ENCODE results near the gene C1orf74. TPM values are rescaled to one million over a fixed set of nuclear protein-coding genes. Genes with fewer than 3 reads are reported as not detected.

Gene C1orf74
- total RNA-seq, 4 donors from 2014 or later: 0.38 to 0.82 (median 0.54) TPM

DNA sequence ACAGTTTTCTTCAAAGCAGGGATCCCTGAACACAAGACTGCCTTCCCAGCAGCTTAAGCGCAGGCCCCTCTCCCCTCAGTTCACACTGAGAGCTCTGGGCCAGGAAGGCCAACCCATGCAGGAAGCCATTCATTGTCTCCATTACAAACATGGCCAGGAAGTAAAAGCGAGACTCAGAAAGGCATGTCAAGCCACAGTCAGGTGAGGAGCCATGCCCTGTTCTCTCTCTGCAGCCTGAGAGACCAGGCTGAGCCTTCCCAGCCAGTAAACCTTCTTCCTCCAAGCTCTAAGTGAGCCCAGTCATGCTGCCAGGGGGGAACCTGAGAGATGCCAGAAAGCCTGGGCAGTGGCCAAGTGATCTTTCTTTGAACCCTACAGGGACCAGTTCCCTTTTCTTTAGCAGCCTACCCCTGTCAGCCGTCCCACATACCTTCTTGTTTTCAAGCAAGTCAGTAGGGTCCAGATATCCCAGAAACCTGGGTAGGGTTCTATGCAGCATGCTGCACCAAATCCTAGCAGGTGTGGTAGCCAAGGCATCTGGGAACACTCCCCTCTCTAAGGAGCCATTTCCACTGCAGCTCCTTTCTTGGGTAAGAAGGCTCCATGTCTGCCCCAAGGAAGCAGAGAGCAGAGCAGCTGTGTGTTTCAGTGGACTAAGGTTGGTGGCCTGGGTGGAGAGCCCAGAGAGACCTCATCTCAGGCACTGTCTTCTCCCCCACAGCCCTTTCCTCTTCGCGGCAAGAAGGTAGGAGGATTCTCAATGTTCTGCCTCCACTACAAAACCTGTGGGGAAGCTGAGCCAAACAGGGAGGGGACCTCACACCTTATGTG is 27.5 kb downstream of the C1orf74 start:
- no peak overlapping the region for H3K4me3 ChIP-seq
- no peaks in the 10 kb centered on the region for H3K9me3 ChIP-seq
- peaks cover 0 to 12% of the 10 kb centered on the region in 2 donors for H3K4me1 ChIP-seq
- H3K36me3 ChIP-seq: no peaks in the 10 kb centered on the region
- intact Hi-C loops (cut with DNase I; ENCODE audit: low total_unique reads) (no loop called here), in situ Hi-C loops (cut with MboI; ENCODE audit: low sequenced_read_pairs in 4 of 4) (loop anchor here in 1 of 4 donors (5.0 kb wide), 1 partner anchor 180 kb away; no protein-coding TSS in a partner anchor)
- TF ChIP-seq POLR2A (IDR thresholded peaks at IDR 0.05): no peak
- TF ChIP-seq, protein P1, sequence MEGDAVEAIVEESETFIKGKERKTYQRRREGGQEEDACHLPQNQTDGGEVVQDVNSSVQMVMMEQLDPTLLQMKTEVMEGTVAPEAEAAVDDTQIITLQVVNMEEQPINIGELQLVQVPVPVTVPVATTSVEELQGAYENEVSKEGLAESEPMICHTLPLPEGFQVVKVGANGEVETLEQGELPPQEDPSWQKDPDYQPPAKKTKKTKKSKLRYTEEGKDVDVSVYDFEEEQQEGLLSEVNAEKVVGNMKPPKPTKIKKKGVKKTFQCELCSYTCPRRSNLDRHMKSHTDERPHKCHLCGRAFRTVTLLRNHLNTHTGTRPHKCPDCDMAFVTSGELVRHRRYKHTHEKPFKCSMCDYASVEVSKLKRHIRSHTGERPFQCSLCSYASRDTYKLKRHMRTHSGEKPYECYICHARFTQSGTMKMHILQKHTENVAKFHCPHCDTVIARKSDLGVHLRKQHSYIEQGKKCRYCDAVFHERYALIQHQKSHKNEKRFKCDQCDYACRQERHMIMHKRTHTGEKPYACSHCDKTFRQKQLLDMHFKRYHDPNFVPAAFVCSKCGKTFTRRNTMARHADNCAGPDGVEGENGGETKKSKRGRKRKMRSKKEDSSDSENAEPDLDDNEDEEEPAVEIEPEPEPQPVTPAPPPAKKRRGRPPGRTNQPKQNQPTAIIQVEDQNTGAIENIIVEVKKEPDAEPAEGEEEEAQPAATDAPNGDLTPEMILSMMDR (IDR thresholded peaks at IDR 0.05 in 4 of 5, conservative IDR thresholded peaks at IDR 0.05 in 1 of 5): no peak
- ATAC-seq: no peak
- H3K27me3 ChIP-seq: no peaks in the 10 kb centered on the region
- DNase-seq: no peak
- H3K27ac ChIP-seq: no peak overlapping the region

DNA sequence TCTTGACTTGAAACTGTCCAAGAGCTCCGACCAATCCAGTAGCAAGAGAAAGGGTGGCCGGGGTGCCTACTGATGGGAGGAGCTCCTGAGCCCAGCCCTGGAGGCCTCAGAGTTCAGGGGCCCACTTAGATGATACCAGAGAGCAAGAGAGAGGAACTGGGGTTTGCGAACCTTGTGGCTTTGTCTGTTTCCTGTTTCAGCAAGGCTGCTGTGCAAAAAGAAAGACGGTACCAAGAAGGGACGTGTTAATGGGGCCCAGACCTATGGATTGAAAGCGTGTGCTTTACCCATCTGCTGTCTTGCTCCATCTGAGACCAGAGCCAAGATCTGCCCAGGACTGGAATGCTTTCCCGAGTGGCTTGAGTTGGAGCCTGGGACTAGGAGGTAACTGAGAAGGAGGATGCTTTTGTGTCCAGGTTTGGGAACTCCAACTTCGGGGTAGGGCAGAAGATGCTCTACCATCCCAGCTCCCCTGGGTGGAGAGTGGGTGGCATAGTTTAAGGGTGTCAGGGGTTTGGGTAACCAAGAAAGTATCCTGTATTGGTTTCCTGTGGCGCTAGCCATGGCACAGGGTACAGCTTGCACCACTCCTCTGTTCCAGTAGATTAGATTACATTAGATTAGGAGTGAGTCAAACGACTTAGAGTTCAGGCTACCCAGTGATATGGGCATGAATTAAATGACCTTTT is 28.3 kb downstream of the C1orf74 start, which contains the start of gene TRAF3IP3:
Gene TRAF3IP3 (plus strand): TSS at position 128 of the 689 bp plus-strand sequence. CDS start 3,987 bp downstream, outside the sequence.
- no peaks in the 10 kb centered on the region for H3K27me3 ChIP-seq
- no peak within 1 kb of the TSS for H3K27ac ChIP-seq
- no peaks in the 10 kb centered on the region for H3K9me3 ChIP-seq

DNA sequence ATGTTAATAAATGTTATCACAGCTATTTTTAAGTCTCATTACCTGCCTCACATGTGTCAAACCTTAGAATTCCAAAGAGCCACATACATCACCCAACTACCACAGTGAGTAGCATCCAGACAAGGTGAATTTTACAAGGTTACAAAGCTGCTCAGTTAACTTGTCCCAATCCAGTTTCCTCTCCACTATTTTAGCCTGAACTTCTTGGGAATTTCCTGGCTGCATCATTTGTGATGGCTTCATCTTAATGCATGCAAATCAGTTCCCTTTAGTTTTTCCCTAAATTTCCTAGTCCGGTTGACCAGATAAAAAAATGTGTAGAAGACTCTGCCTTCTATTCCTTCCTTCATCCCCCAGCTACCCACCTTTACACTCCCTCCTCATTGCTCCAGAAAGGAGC is 29.1 kb downstream of the C1orf74 start:
- H3K27ac ChIP-seq: no peak overlapping the region

More for the DNA sequence above, 28.3 kb downstream of the C1orf74 start, which contains the start of gene TRAF3IP3:
- peaks cover 0 to 12% of the 10 kb centered on the region in 2 donors for H3K4me1 ChIP-seq
- in situ Hi-C loops (cut with MboI; ENCODE audit: low sequenced_read_pairs in 4 of 4): loop anchor here in 1 of 4 donors (5.0 kb wide), 1 partner anchor 179 kb away; no protein-coding TSS in a partner anchor
- intact Hi-C loops (cut with DNase I; ENCODE audit: low total_unique reads): no loop called here
- DNase-seq (peak in 1 of 2 donors; percentile 22), ATAC-seq (no peak)
- no peaks in the 10 kb centered on the region for H3K36me3 ChIP-seq
- TF ChIP-seq, protein P1 (IDR thresholded peaks at IDR 0.05 in 4 of 5, conservative IDR thresholded peaks at IDR 0.05 in 1 of 5): no peak
- no peak for TF ChIP-seq POLR2A (IDR thresholded peaks at IDR 0.05)
- no peak within 1 kb of the TSS for H3K4me3 ChIP-seq

GRCh38 chr1:209752890-209753289 is 31.5 kb downstream of the C1orf74 start:
- Histone ChIP-seq H3K9me3 (no peaks in the 10 kb centered on the region), H3K27me3 (no peaks in the 10 kb centered on the region), H3K4me1 (no peaks in the 10 kb centered on the region), H3K27ac (no peak overlapping the region), H3K4me3 (no peak overlapping the region), H3K36me3 (no peaks in the 10 kb centered on the region)
- in situ Hi-C loops (cut with MboI; ENCODE audit: low sequenced_read_pairs in 4 of 4) (no loop called here), intact Hi-C loops (cut with DNase I; ENCODE audit: low total_unique reads) (no loop called here)
- DNase-seq (no peak), ATAC-seq (no peak)
- TF ChIP-seq, protein P1 (IDR thresholded peaks at IDR 0.05 in 4 of 5, conservative IDR thresholded peaks at IDR 0.05 in 1 of 5): no peak
- no peak for TF ChIP-seq POLR2A (IDR thresholded peaks at IDR 0.05)

More for the DNA sequence above, 29.1 kb downstream of the C1orf74 start:
- no peaks in the 10 kb centered on the region for H3K9me3 ChIP-seq
- no peaks in the 10 kb centered on the region for H3K36me3 ChIP-seq
- TF ChIP-seq, protein P1 (IDR thresholded peaks at IDR 0.05 in 4 of 5, conservative IDR thresholded peaks at IDR 0.05 in 1 of 5): no peak
- TF ChIP-seq POLR2A (IDR thresholded peaks at IDR 0.05): no peak
- no peaks in the 10 kb centered on the region for H3K27me3 ChIP-seq
- H3K4me1 ChIP-seq: peaks cover 0 to 12% of the 10 kb centered on the region in 2 donors
- in situ Hi-C loops (cut with MboI; ENCODE audit: low sequenced_read_pairs in 4 of 4): loop anchor here in 1 of 4 donors (5.0 kb wide), 1 partner anchor 178 kb away; no protein-coding TSS in a partner anchor
- H3K4me3 ChIP-seq: no peak overlapping the region
- DNase-seq (no peak), ATAC-seq (no peak)
- intact Hi-C loops (cut with DNase I; ENCODE audit: low total_unique reads): no loop called here
